HG02981 (cell line): ENCODE data around the gene TUBA3E.
A peak's percentile ranks its signal among the peaks of the same experiment; 100 is the strongest.
"Not testable (repeated sequence)": the region's sequence is repeated elsewhere in the genome, so short reads cannot be mapped to it uniquely, and the experiment has no call there.

Experiments
- ATAC-seq: cut with Tn5 transposase; IDR thresholded peaks from one replicate; pipeline ENCODE4 v1.9.1; 2021; ENCODE audit warnings: mild to moderate bottlenecking, moderate library complexity; ENCODE audit not compliant: unreplicated experiment

The TUBA3E gene

GRCh38 chr2:130150181-130151144 lies 47.8 kb downstream of the TUBA3E start:
- ATAC-seq, result no peak

- ATAC-seq, result not testable (repeated sequence)
Measured at GRCh38 chr2:130148515-130148914, 49.7 kb downstream of the TUBA3E start.

- peak; percentile 91 for ATAC-seq
Measured at GRCh38 chr2:130145006-130145414, 53.2 kb downstream of the TUBA3E start, which contains the start of gene CCDC74B. Gene CCDC74B (minus strand): TSS chr2:130145112. CDS start chr2:130144996, 116 bp downstream.

GRCh38 chr2:130143266-130144039 lies 54.8 kb downstream of the TUBA3E start:
- ATAC-seq, result not testable (repeated sequence)

GRCh38 chr2:130142396-130143265 lies 55.6 kb downstream of the TUBA3E start:
- not testable (repeated sequence) for ATAC-seq
